GM21360 (cell line): Measurements from ENCODE around the gene TAGLN3.
"Not testable (repeated sequence)": the region's sequence is repeated elsewhere in the genome, so short reads cannot be mapped to it uniquely, and the experiment has no call there.

Experiments
- ATAC-seq: cut with Tn5 transposase; IDR thresholded peaks from one replicate; pipeline ENCODE4 v1.9.1; 2021; ENCODE audit warnings: mild to moderate bottlenecking, moderate library complexity; ENCODE audit not compliant: unreplicated experiment

TAGLN3 gene

GRCh38 chr3:112007633-112008032, 8.9 kb downstream of the TAGLN3 start:
- no peak for ATAC-seq

GRCh38 chr3:112009670-112010069, 10.9 kb downstream of the TAGLN3 start:
- ATAC-seq = no peak

GRCh38 chr3:112010636-112011035, 11.9 kb downstream of the TAGLN3 start:
- ATAC-seq = no peak

- no peak for ATAC-seq
Measured at GRCh38 chr3:112011376-112011940, 12.7 kb downstream of the TAGLN3 start.

GRCh38 chr3:112012205-112012992, 13.7 kb downstream of the TAGLN3 start:
- no peak for ATAC-seq

GRCh38 chr3:112013058-112013783, 14.5 kb downstream of the TAGLN3 start:
- ATAC-seq = peak; percentile 88

- ATAC-seq = peak; percentile 24
Measured at GRCh38 chr3:112013784-112014143, 15.0 kb downstream of the TAGLN3 start.

GRCh38 chr3:112017091-112017490, 18.4 kb downstream of the TAGLN3 start:
- no peak for ATAC-seq

- no peak for ATAC-seq
Measured at GRCh38 chr3:112018712-112019111, 20.0 kb downstream of the TAGLN3 start.

- ATAC-seq = no peak
Measured at GRCh38 chr3:112019716-112020115, 21.0 kb downstream of the TAGLN3 start.

GRCh38 chr3:112020674-112021085, 22.0 kb downstream of the TAGLN3 start:
- ATAC-seq = no peak

GRCh38 chr3:112027142-112027541, 28.4 kb downstream of the TAGLN3 start:
- no peak for ATAC-seq

GRCh38 chr3:112027826-112028225, 29.1 kb downstream of the TAGLN3 start:
- ATAC-seq = no peak

GRCh38 chr3:112030901-112031300, 32.2 kb downstream of the TAGLN3 start:
- ATAC-seq = no peak

GRCh38 chr3:112032098-112032731, 33.5 kb downstream of the TAGLN3 start:
- ATAC-seq = no peak

GRCh38 chr3:112034436-112034835, 35.7 kb downstream of the TAGLN3 start, which contains the start of gene TMPRSS7:
Gene TMPRSS7 (plus strand): TSS chr3:112034736. CDS start chr3:112034846, 110 bp downstream.
- ATAC-seq = no peak

- no peak for ATAC-seq
Measured at GRCh38 chr3:112035241-112035640, 36.5 kb downstream of the TAGLN3 start.

GRCh38 chr3:112037194-112037593, 38.5 kb downstream of the TAGLN3 start:
- not testable (repeated sequence) for ATAC-seq

- no peak for ATAC-seq
Measured at GRCh38 chr3:112038863-112039262, 40.1 kb downstream of the TAGLN3 start.

- no peak for ATAC-seq
Measured at GRCh38 chr3:112041321-112041720, 42.6 kb downstream of the TAGLN3 start.

GRCh38 chr3:112042842-112043280, 44.1 kb downstream of the TAGLN3 start:
- no peak for ATAC-seq
